B cell (primary cell): Measurements from ENCODE around the gene CD40. TPM values are rescaled to one million over a fixed set of nuclear protein-coding genes. Genes with fewer than 3 reads are reported as not detected.
A peak's percentile ranks its signal among the peaks of the same experiment; 100 is the strongest.

Experiments used
- ATAC-seq: fragments of 200-7000 bp; cut with Tn5 transposase; one replicate; pipeline ENCODE4 v1.10.0; 2021; ENCODE audit warnings: low read depth, mild to moderate bottlenecking, moderate number of reproducible peaks, moderate library complexity
- CTCF ChIA-PET: fragments of 350-600 bp; sonication (Branson Sonifier 250); formaldehyde crosslinking; loops from one replicate; lab custom pipeline; 2021; ENCODE audit warnings: antibody characterized with exemption, inconsistent platforms; lab: Charles Lee
- POLR2A ChIA-PET: fragments of 350-600 bp; sonication (Branson Sonifier 250); formaldehyde crosslinking; loops from one replicate; lab custom pipeline; 2021; ENCODE audit warnings: antibody characterized with exemption; lab: Charles Lee
- DNase-seq: peaks from one replicate; pipeline ENCODE4 v3.0.0; 2013
- H2AFZ ChIP-seq: 2 replicates; pipeline ENCODE4 v1.6.1; 2012; ENCODE audit warnings: mild to moderate bottlenecking, low read depth, low read length; ENCODE audit not compliant: insufficient read depth, poor library complexity, severe bottlenecking
- H3K27ac ChIP-seq, 2 donors: 1 replicate in 1 of 2; 2 replicates in 1 of 2; pipeline ENCODE4 v1.5.1; 2012 to 2013; ENCODE audit warnings: low read length in 2 of 2, mild to moderate bottlenecking in 2 of 2, moderate library complexity in 1 of 2
- H3K27me3 ChIP-seq, 4 experiments: fragments of 200-600 bp in 1 of 4; sonication (generic) in 1 of 4; replicated peaks in 1 of 4; 1 replicate in 2 of 4; 2 replicates in 2 of 4; pipeline versions ENCODE4 v1.6.1 to v1.7.0; 2013 to 2016; ENCODE audit warnings: low read length in 3 of 4, mild to moderate bottlenecking in 2 of 4, mixed read lengths in 1 of 4, moderate library complexity in 1 of 4; ENCODE audit not compliant: insufficient read depth in 4 of 4, control insufficient read depth in 3 of 4; ENCODE audit errors: control extremely low read depth in 1 of 4
- H3K36me3 ChIP-seq, 2 experiments: replicated peaks in 1 of 2; 1 replicate in 1 of 2; 2 replicates in 1 of 2; pipeline versions ENCODE4 v1.6.1 to v1.7.1; 2013; ENCODE audit warnings: low read length in 1 of 2; ENCODE audit not compliant: insufficient read depth in 2 of 2, control insufficient read depth in 1 of 2; ENCODE audit errors: control extremely low read depth in 1 of 2, extremely low read depth in 1 of 2
- H3K4me1 ChIP-seq, 2 donors: fragments of 200-600 bp in 1 of 2; sonication (generic) in 1 of 2; 1 replicate in 1 of 2; 2 replicates in 1 of 2; pipeline versions ENCODE4 v1.5.1 to v1.6.1; 2013 to 2017; ENCODE audit warnings: low read length in 2 of 2; ENCODE audit not compliant: control insufficient read depth in 2 of 2, insufficient read depth in 2 of 2
- H3K4me2 ChIP-seq: replicated peaks from 2 replicates; pipeline ENCODE3; 2012; ENCODE audit warnings: mild to moderate bottlenecking, low read depth, low read length; ENCODE audit not compliant: poor library complexity, severe bottlenecking
- H3K4me3 ChIP-seq, 5 experiments: fragments of 200-600 bp in 1 of 5; sonication (generic) in 1 of 5; 1 replicate in 3 of 5; 2 replicates in 2 of 5; pipeline versions ENCODE4 v1.5.1 to v1.7.0; 2011 to 2016; ENCODE audit warnings: low read length in 4 of 5, mild to moderate bottlenecking in 4 of 5, low read depth in 2 of 5, control low read depth in 1 of 5, moderate library complexity in 1 of 5; ENCODE audit not compliant: insufficient read depth in 1 of 5; ENCODE audit errors: control extremely low read depth in 1 of 5, extremely low read depth in 1 of 5
- H3K79me2 ChIP-seq: fragments of 200-600 bp; sonication (generic); one replicate; pipeline ENCODE4 v1.6.0; 2016; ENCODE audit warnings: low read length; ENCODE audit not compliant: control insufficient read depth, insufficient read depth
- H3K9ac ChIP-seq: fragments of 200-600 bp; sonication (generic); 2 replicates; pipeline ENCODE4 v1.6.1; 2017; ENCODE audit warnings: mild to moderate bottlenecking, low read length, moderate library complexity
- H3K9me3 ChIP-seq, 3 donors: one replicate each; pipeline versions ENCODE4 v1.6.1 to v1.7.1; 2013; ENCODE audit warnings: low read length in 2 of 3; ENCODE audit not compliant: control insufficient read depth in 2 of 3, insufficient read depth in 1 of 3; ENCODE audit errors: control extremely low read depth in 1 of 3
- H4K20me1 ChIP-seq: 2 replicates; pipeline ENCODE4 v1.6.0; 2012; ENCODE audit warnings: mild to moderate bottlenecking, low read length; ENCODE audit not compliant: insufficient read depth, control insufficient read depth, poor library complexity, severe bottlenecking
- H3K27ac Mint-ChIP-seq: one replicate; pipeline ENCODE4 v1.8.0; 2021; ENCODE audit warnings: mixed read lengths
- H3K27me3 Mint-ChIP-seq: one replicate; pipeline ENCODE4 v1.8.0; 2021; ENCODE audit warnings: mixed read lengths
- H3K4me1 Mint-ChIP-seq: one replicate; pipeline ENCODE4 v1.8.0; 2021; ENCODE audit warnings: mixed read lengths
- H3K4me3 Mint-ChIP-seq: one replicate; pipeline ENCODE4 v1.8.0; 2021; ENCODE audit warnings: mixed read lengths
- H3K9me3 Mint-ChIP-seq: one replicate; pipeline ENCODE4 v1.8.0; 2022; ENCODE audit warnings: mixed read lengths; ENCODE audit not compliant: insufficient read depth
- EZH2 ChIP-seq: IDR thresholded peaks from 2 replicates; pipeline ENCODE4 v1.6.1; 2012; ENCODE audit warnings: borderline replicate concordance, low read depth, mild to moderate bottlenecking, moderate library complexity, low read length; ENCODE audit not compliant: insufficient read depth, poor library complexity, severe bottlenecking
- WGBS: methylation state at CpG from one replicate; pipeline ENCODE4 v1.1.5; 2013; ENCODE audit warnings: missing lambda C conversion rate; ENCODE audit not compliant: insufficient coverage; 5-methylcytosine and 5-hydroxymethylcytosine counted together
- intact Hi-C: fragments of 100-400 bp; cut with micrococcal nuclease; formaldehyde crosslinking; loops from one replicate; pipeline ENCODE4 v1.10.0; 2022
- polyA plus RNA-seq: library from polyadenylated mRNA; depleted of rRNA; stranded (reverse); fragments of >200 nt; gene quantifications from 2 replicates; pipeline ENCODE4 v1.2.3, GENCODE V29; 2012
- total RNA-seq, 2 donors: library from RNA; stranded (reverse); fragments of 120-200 nt in 1 of 2; gene quantifications; 1 replicate in 1 of 2; 2 replicates in 1 of 2; pipeline versions ENCODE4 v1.2.3 to v1.2.4, GENCODE V29; 2013 to 2022
- TF ChIP-seq, protein P1 (sequence below): fragments of 200-600 bp; IDR thresholded peaks from one replicate; pipeline ENCODE4 v1.8.0; 2022; ENCODE audit warnings: antibody characterized with exemption, mild to moderate bottlenecking

Gene CD40
- total and polyA plus RNA-seq, 2 donors (not counting 1 experiment from before 2014, with no cell fraction given): 210 to 215 TPM

DNA sequence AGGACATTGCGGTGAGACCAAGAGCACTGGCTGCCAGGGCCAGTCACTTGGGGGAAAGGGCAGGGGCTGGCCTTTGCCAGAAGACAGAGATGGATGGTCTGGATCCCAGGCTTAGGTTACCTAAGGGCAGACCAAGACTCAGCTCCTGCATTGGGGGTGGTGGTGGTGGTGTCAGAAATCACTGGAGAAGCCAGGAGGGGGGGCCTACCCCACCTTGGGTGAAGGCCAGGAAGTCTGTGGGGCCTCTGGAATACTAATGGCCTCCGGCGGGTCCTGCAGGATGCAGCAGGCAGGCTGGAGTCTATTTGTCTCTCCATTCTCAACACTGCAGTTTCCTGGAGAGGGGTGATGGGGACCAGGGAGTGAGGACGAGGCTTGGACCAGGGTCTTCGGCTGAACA, 32.8 kb downstream of the CD40 start:
- ATAC-seq (no peak), DNase-seq (no peak)
- Mint-ChIP-seq H3K4me3 (no peak overlapping the region), H3K27ac (no peak overlapping the region), H3K9me3 (no peaks in the 10 kb centered on the region), H3K4me1 (no peaks in the 10 kb centered on the region), H3K27me3 (peaks cover 18% of the 10 kb centered on the region)
- WGBS: 71% methylated on average over 5 of the region's 5 CpGs
- no peak overlapping the region for H3K27ac ChIP-seq
- intact Hi-C loops: no loop called here
- no peaks in the 10 kb centered on the region for H3K36me3 ChIP-seq
- no peaks in the 10 kb centered on the region for H3K79me2 ChIP-seq
- no peak overlapping the region for H2AFZ ChIP-seq
- H3K9me3 ChIP-seq: no peaks in the 10 kb centered on the region
- peaks cover 0 to 5% (median 0%) of the 10 kb centered on the region in 4 experiments for H3K27me3 ChIP-seq
- POLR2A ChIA-PET: interaction anchor here (0.7 kb wide), 1 partner anchor 241 kb away, joined by 3 read pairs; no protein-coding TSS in a partner anchor
- no peak overlapping the region for H3K4me3 ChIP-seq
- H3K9ac ChIP-seq: no peak overlapping the region
- TF ChIP-seq, protein P1, sequence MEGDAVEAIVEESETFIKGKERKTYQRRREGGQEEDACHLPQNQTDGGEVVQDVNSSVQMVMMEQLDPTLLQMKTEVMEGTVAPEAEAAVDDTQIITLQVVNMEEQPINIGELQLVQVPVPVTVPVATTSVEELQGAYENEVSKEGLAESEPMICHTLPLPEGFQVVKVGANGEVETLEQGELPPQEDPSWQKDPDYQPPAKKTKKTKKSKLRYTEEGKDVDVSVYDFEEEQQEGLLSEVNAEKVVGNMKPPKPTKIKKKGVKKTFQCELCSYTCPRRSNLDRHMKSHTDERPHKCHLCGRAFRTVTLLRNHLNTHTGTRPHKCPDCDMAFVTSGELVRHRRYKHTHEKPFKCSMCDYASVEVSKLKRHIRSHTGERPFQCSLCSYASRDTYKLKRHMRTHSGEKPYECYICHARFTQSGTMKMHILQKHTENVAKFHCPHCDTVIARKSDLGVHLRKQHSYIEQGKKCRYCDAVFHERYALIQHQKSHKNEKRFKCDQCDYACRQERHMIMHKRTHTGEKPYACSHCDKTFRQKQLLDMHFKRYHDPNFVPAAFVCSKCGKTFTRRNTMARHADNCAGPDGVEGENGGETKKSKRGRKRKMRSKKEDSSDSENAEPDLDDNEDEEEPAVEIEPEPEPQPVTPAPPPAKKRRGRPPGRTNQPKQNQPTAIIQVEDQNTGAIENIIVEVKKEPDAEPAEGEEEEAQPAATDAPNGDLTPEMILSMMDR: no peak
- TF ChIP-seq EZH2: no peak
- no peak overlapping the region for H3K4me2 ChIP-seq
- CTCF ChIA-PET: interaction anchor here (0.7 to 3.1 kb wide), 3 partner anchors 44 to 136 kb away, joined by 3 to 9 read pairs (median 3); no protein-coding TSS in a partner anchor
- no peaks in the 10 kb centered on the region for H4K20me1 ChIP-seq
- no peaks in the 10 kb centered on the region for H3K4me1 ChIP-seq

DNA sequence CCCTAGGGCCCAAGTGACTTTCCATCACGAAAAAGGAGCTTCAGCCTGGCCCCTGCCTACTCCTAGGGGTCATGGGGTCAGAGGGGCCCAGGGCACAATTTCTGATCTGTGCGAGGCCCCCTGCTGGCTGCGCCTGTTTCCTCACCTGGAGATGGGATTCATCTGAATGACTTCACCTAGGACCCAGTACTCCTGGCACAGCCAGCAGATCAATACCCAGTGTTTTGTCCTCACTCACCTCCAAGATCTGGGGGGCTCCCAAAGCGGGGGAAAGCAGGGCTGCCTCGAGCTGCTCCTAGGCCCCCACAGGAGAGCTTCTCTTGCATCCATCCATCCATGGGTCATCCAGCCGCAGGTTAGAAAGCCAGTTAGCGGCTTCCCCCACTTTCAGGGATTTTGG, 33.8 kb downstream of the CD40 start:
- Histone ChIP-seq H3K4me1 (no peaks in the 10 kb centered on the region), H4K20me1 (no peaks in the 10 kb centered on the region), H3K27me3 (peaks cover 0 to 5% (median 0%) of the 10 kb centered on the region in 4 experiments), H3K4me2 (no peak overlapping the region), H3K27ac (no peak overlapping the region), H3K79me2 (no peaks in the 10 kb centered on the region), H3K9ac (no peak overlapping the region), H2AFZ (no peak overlapping the region), H3K9me3 (no peaks in the 10 kb centered on the region), H3K36me3 (no peaks in the 10 kb centered on the region), H3K4me3 (no peak overlapping the region)
- Mint-ChIP-seq H3K27ac (no peak overlapping the region), H3K4me3 (no peak overlapping the region), H3K9me3 (no peaks in the 10 kb centered on the region), H3K4me1 (no peaks in the 10 kb centered on the region), H3K27me3 (peaks cover 19% of the 10 kb centered on the region)
- ChIA-PET CTCF (interaction anchor here (1.2 to 3.1 kb wide), 3 partner anchors 9 to 137 kb away, joined by 3 to 9 read pairs (median 4); no protein-coding TSS in a partner anchor), POLR2A (no interaction called here)
- DNase-seq: peak; percentile 32
- TF ChIP-seq, protein P1: peak; percentile 52
- no peak for TF ChIP-seq EZH2
- intact Hi-C loops: no loop called here
- ATAC-seq: no peak
- WGBS: 78% methylated on average over 6 of the region's 7 CpGs
